ENCODE data around the gene FBXL2. TPM values are rescaled to one million over a fixed set of nuclear protein-coding genes. Genes with fewer than 3 reads are reported as not detected.

FBXL2 gene
- total and polyA plus RNA-seq, 2 of the 4 experiments (the other 2 are of a cell fraction), result 15.8 to 21.0 TPM

DNA sequence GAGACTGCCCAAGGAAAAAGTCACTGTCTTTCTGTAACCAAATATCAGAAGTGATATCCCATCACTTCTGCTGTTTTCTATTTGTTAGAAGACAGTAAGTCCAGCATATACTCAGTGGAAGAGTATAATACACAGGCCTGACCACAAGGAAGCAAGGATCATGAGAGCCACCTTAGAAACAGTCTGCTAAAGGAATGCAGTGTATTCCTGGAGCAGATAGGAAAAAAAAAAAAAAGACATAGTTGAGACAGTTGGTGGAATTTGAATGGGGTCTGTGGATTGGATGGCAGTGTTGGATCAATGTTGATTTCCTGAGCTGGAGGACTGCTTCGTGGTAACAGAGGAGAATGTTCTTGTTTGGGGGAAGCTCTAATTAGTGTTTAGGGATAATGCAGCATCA lies 26.5 kb upstream of the FBXL2 start:
- DNase-seq, result peak; percentile 3

More for the DNA sequence above, 26.5 kb upstream of the FBXL2 start:
- Histone ChIP-seq H3K23ac (ENCODE audit: low read depth, low read length) (no peak overlapping the region), H3K14ac (replicated peaks; ENCODE audit: low read depth, low read length) (no peak overlapping the region), H3K4ac (ENCODE audit: low read depth, low read length) (no peak overlapping the region), H3K9me1 (ENCODE audit: insufficient read depth, low read length) (no peaks in the 10 kb centered on the region), H3K79me1 (ENCODE audit: low read depth in 1 of 2, low read length in 2 of 2) (no peaks in the 10 kb centered on the region), H2AK9ac (replicated peaks; ENCODE audit: low read depth, low read length, poor library complexity) (no peak overlapping the region), H2BK20ac (ENCODE audit: low read depth, low read length) (no peak overlapping the region), H2AFZ (replicated peaks; ENCODE audit: low read length, poor library complexity) (no peak overlapping the region), H2AK5ac (ENCODE audit: low read depth, low read length) (no peak overlapping the region), H3K9ac (ENCODE audit: low read depth, low read length) (no peak overlapping the region), H3K18ac (ENCODE audit: low read depth, low read length) (no peak overlapping the region), H4K8ac (ENCODE audit: low read depth in 2 of 2, low read length in 2 of 2) (no peak overlapping the region), H3K27ac (ENCODE audit: insufficient read depth, low read length) (no peak overlapping the region), H3K4me2 (ENCODE audit: low read depth, low read length) (no peak overlapping the region), H2BK15ac (ENCODE audit: low read depth, low read length) (no peak overlapping the region), H3K27me3 (ENCODE audit: control insufficient read depth, insufficient read depth, low read length) (peaks cover 2% of the 10 kb centered on the region; the same call in 1 of the 2 replicates), H3K9me3 (ENCODE audit: control insufficient read depth, insufficient read depth, low read length) (no peaks in the 10 kb centered on the region), H3K4me3 (ENCODE audit: insufficient read depth, low read depth, low read length) (no peak overlapping the region), H3K36me3 (ENCODE audit: control insufficient read depth, insufficient read depth, low read length) (no peaks in the 10 kb centered on the region), H2BK5ac (ENCODE audit: low read depth, low read length, poor library complexity, severe bottlenecking) (no peak overlapping the region), H4K5ac (ENCODE audit: low read depth, low read length) (no peak overlapping the region), H2BK120ac (ENCODE audit: low read depth, low read length) (no peak overlapping the region), H3K56ac (ENCODE audit: extremely low read depth, insufficient read depth, low read length) (no peak overlapping the region), H4K91ac (ENCODE audit: insufficient read depth, low read depth, low read length) (no peak overlapping the region), H4K20me1 (ENCODE audit: insufficient read depth, low read length) (no peaks in the 10 kb centered on the region), H3K4me1 (ENCODE audit: control insufficient read depth, insufficient read depth, low read length) (no peaks in the 10 kb centered on the region)
- intact Hi-C loops (cut with micrococcal nuclease) (no loop called here), in situ Hi-C loops (cut with MboI; ENCODE audit: low sequenced_read_pairs) (no loop called here), dilution Hi-C loops (cut with HindIII; ENCODE audit: low sequenced_read_pairs, unreplicated experiment) (no loop called here)
- CTCF ChIA-PET, result no interaction called here
- WGBS, 2 experiments (ENCODE audit: extremely low coverage in 2 of 2, insufficient read length in 1 of 2), result no CpG with 5 or more reads among the region's 1 CpG
- no TSS peak for BruUV-seq (replicated peaks)
- TF ChIP-seq RCOR1 (IDR thresholded peaks at IDR 0.05; ENCODE audit: insufficient replicate concordance, low read length) (no peak), USF2 (IDR thresholded peaks at IDR 0.05; ENCODE audit: low read depth, low read length) (no peak), RAD21 (IDR thresholded peaks at IDR 0.05; ENCODE audit: low read length) (no peak), MAFK (IDR thresholded peaks at IDR 0.05; ENCODE audit: low read depth, low read length) (no peak), RFX5 (IDR thresholded peaks at IDR 0.05; ENCODE audit: low read depth, low read length) (no peak), FOS (IDR thresholded peaks at IDR 0.05; ENCODE audit: low read depth, low read length) (no peak), BHLHE40 (IDR thresholded peaks at IDR 0.05; ENCODE audit: low read depth, low read length) (no peak), POLR2A (IDR thresholded peaks at IDR 0.05; ENCODE audit: low read depth, low read length) (no peak)
- TF ChIP-seq, protein P1, sequence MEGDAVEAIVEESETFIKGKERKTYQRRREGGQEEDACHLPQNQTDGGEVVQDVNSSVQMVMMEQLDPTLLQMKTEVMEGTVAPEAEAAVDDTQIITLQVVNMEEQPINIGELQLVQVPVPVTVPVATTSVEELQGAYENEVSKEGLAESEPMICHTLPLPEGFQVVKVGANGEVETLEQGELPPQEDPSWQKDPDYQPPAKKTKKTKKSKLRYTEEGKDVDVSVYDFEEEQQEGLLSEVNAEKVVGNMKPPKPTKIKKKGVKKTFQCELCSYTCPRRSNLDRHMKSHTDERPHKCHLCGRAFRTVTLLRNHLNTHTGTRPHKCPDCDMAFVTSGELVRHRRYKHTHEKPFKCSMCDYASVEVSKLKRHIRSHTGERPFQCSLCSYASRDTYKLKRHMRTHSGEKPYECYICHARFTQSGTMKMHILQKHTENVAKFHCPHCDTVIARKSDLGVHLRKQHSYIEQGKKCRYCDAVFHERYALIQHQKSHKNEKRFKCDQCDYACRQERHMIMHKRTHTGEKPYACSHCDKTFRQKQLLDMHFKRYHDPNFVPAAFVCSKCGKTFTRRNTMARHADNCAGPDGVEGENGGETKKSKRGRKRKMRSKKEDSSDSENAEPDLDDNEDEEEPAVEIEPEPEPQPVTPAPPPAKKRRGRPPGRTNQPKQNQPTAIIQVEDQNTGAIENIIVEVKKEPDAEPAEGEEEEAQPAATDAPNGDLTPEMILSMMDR (conservative IDR thresholded peaks at IDR 0.05; ENCODE audit: low read depth, low read length), result no peak
- no peak for ATAC-seq (ENCODE audit: low read depth)
- POLR2A ChIA-PET (ENCODE audit: unreplicated experiment), result no interaction called here
